C4-2B (cell line): ENCODE measurements around the gene TMEFF2.

ENCODE experiments used
- H3K27ac ChIP-seq: fragments of 450-650 bp; 2 replicates; pipeline ENCODE4 v1.5.1; 2017
- ZFX ChIP-seq: fragments of 450-650 bp; IDR thresholded peaks from 2 replicates; pipeline ENCODE4 v1.6.1; 2017
- TF ChIP-seq, protein P1 (sequence below): fragments of 450-650 bp; conservative IDR thresholded peaks from 2 replicates; pipeline ENCODE4 v1.5.1; 2017; ENCODE audit warnings: mild to moderate bottlenecking

Gene TMEFF2

DNA sequence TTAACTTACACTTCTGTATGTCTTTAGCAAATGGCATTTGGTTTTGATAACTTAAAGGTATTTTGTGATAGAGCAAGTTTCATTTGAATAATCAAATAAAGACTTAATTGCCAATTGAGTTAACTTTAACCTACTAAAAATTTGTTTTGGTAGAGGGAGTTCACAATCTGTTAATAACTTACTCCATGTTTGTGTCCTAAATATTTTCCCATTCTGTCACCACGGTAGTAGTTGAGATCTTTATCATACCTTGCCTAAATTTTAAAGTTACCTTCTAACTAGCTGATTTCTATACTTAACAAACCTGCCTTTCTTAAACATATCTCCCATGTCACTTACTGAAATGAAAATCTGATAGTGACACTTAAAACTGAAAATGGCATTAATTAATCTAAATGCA is 127.1 kb downstream of the TMEFF2 start:
- no peak overlapping the region for H3K27ac ChIP-seq
- TF ChIP-seq ZFX, result no peak
- TF ChIP-seq, protein P1, sequence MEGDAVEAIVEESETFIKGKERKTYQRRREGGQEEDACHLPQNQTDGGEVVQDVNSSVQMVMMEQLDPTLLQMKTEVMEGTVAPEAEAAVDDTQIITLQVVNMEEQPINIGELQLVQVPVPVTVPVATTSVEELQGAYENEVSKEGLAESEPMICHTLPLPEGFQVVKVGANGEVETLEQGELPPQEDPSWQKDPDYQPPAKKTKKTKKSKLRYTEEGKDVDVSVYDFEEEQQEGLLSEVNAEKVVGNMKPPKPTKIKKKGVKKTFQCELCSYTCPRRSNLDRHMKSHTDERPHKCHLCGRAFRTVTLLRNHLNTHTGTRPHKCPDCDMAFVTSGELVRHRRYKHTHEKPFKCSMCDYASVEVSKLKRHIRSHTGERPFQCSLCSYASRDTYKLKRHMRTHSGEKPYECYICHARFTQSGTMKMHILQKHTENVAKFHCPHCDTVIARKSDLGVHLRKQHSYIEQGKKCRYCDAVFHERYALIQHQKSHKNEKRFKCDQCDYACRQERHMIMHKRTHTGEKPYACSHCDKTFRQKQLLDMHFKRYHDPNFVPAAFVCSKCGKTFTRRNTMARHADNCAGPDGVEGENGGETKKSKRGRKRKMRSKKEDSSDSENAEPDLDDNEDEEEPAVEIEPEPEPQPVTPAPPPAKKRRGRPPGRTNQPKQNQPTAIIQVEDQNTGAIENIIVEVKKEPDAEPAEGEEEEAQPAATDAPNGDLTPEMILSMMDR, result no peak

DNA sequence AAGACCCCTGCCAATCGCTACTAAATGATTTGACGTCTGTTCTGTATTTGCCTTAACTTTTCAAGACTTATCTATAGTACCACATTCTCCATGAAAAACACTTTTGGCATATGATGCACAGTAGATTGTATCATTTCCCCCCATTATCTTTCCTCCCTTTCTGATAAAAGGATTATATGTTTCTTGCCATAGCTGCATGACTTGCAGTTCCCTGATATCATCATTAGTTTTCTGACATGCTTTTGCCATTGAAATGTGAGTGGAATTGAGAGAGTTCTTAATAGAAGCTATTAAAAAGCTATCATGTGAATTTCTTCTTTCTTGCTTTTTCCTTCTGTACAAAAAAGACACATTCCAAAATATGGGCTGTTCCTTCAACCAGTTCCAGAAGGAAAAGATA is 130.3 kb downstream of the TMEFF2 start:
- no peak overlapping the region for H3K27ac ChIP-seq
- no peak for TF ChIP-seq ZFX
- TF ChIP-seq, protein P1, result no peak

DNA sequence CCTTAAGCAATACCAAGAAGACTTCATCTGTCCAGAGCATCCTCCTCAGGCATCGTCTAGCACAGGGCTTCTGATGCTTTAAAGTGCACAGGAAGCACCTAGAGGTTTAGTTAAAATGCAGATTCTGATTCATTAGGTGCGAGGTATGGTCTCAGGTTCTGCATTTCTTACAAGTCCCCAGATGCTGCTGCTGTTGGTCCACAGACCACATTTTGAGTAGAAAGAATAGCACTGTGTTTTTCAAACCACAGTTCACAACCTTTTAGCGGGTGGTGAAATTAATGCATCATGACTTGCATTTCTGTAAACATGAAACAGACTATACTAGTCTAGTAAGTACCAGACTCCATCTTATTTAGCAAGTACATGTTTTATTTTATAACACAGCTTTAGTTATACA is 134.6 kb downstream of the TMEFF2 start:
- no peak for TF ChIP-seq ZFX
- TF ChIP-seq, protein P1, result no peak
- no peak overlapping the region for H3K27ac ChIP-seq

DNA sequence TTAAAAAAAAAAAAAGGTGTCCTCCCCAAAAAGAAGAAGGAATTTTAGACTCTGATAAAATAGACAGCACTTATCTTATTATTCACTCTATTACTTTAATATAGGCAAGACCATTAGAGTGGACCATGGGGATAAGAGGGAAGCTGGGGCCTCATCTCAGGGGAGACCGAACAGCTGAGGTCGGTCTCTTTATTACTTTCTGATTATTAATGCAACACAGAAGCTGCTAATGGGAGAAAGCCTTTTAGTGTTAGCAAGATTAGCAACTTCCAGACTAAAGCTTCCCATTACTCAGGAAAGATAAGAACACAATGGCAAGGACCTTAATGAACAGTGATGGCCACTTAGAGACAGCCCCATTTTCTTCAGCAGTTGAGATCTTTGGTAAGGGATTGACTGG is 135.5 kb downstream of the TMEFF2 start:
- TF ChIP-seq, protein P1, result no peak
- no peak for TF ChIP-seq ZFX

DNA sequence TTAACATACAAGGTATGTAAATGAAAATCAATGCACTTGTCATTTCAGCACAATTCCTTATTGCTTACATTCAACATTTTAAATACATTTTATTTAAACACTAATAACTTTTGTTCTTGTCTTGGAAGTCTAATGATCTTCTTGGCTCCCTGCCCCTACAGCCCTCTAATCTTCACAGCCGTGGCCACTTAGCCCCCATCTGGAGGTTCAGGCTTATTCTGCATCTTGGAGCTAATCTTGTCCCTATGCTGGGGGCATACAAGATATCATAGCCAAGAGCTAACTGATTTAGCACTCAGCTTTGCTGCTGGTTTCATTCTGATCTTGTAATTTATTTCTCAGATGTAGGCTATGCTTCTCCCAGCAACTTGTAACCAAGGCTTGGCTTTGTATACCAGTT is 140.8 kb downstream of the TMEFF2 start:
- TF ChIP-seq, protein P1, result no peak
- no peak for TF ChIP-seq ZFX
- H3K27ac ChIP-seq, result no peak overlapping the region

More for the DNA sequence above, 135.5 kb downstream of the TMEFF2 start:
- H3K27ac ChIP-seq, result no peak overlapping the region

DNA sequence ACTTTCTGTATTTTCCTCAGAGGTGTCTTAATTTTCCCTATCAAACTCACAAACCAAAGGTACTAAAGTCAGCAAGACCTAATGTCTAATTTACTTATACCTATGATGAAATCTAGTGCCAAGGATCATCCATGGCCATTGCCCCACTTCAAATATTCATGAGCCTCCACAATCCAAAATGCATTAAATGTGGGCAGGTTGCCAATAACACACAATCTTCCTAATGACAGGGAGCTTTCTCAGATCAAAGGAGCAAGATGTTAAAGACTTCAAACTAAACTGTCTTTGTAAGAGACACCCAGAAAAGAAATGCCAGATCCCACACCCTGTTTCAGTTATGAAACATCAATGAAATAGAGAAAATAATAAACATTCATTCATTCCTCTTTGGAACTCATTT is 143.2 kb downstream of the TMEFF2 start:
- H3K27ac ChIP-seq, result no peak overlapping the region
- TF ChIP-seq ZFX, result no peak

DNA sequence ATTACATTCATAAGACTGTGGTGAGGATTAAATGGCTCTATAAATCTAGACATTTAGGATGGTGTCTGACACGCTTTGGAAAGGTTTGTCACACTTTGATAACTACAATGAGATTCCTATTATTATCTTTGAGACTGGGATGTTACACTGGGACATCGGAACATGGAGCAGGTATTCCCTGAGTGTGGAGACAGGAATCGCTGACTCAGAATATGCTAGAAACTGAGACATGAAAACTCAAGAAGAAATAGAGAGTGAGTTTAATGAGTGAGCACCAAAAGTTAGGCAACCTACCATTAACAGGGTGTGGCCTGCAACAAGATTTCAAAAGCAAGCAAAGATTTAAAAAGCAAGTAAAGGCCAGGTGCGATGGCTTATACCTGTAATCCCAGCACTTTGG is 145.4 kb downstream of the TMEFF2 start:
- TF ChIP-seq, protein P1, result no peak
- no peak for TF ChIP-seq ZFX

DNA sequence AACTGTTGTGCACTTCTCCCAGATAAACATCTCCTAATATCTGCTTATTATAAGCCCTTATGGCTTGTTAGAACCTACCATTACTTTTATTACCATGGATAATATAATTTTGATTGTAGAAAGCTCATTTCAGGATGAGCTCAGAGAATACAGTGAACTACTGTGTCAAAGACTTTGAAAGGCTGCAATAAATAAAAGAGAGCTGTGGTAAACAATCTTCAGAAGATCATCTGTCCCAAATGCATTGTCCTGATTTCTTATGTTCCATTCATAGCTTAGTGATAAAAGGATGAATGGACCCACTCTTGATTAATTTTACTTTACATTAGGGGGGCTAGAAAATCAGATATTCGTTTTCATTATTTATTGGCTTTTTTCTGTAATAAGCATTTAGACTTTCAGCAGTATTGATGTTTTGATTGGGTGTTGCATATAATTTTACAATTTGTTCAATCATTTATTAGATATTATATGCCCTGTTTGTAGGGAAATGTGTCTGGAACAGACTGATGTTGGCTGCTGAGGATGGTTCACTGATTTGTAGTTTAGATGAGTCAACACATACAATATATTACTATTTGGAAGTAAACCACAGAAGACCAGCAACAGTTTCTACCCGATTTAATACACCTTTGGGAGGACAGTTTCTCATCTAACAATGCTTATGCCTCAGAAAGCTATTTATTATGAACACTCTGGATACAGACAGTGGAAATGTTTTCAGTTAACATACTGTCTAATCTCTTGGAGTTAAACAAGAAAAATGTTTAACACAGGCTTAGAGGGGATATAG is 147.2 kb downstream of the TMEFF2 start:
- H3K27ac ChIP-seq, result no peak overlapping the region
- TF ChIP-seq ZFX, result no peak
- TF ChIP-seq, protein P1, result no peak

More for the DNA sequence above, 145.4 kb downstream of the TMEFF2 start:
- no peak overlapping the region for H3K27ac ChIP-seq
